Keratinocyte (primary cell): ENCODE results near the gene TRAF3. TPM values are rescaled to one million over a fixed set of nuclear protein-coding genes. Genes with fewer than 3 reads are reported as not detected.

Experiments
- DNase-seq: peaks from one replicate; pipeline ENCODE4 v3.0.0-alpha.2; 2011; ENCODE audit warnings: low read depth, missing footprints, low spot score
- FAIRE-seq: peaks from 2 replicates; lab custom pipeline; 2011; peaks lifted over from hg19 to GRCh38; lab: Jason Lieb, UNC
- H2AFZ ChIP-seq: 2 replicates; pipeline ENCODE4 v1.6.0; 2012; ENCODE audit warnings: low read length, control low read depth, inconsistent platforms; ENCODE audit not compliant: control insufficient read depth
- H3K27ac ChIP-seq: 2 replicates; pipeline ENCODE4 v1.5.1; 2011; ENCODE audit warnings: low read length; ENCODE audit not compliant: control insufficient read depth, insufficient read depth
- H3K27me3 ChIP-seq: 3 replicates; pipeline ENCODE4 v1.6.0; 2011; ENCODE audit warnings: low read length; ENCODE audit not compliant: control insufficient read depth, insufficient read depth; ENCODE audit errors: extremely low read depth
- H3K36me3 ChIP-seq, 2 experiments: 2 replicates in 1 of 2; 3 replicates in 1 of 2; pipeline ENCODE4 v1.5.1; 2011; ENCODE audit warnings: low read length in 2 of 2, mild to moderate bottlenecking in 1 of 2; ENCODE audit not compliant: control insufficient read depth in 2 of 2, insufficient read depth in 2 of 2; ENCODE audit errors: extremely low read depth in 1 of 2
- H3K4me1 ChIP-seq: 3 replicates; pipeline ENCODE4 v1.5.1; 2011; ENCODE audit warnings: low read length; ENCODE audit not compliant: control insufficient read depth, insufficient read depth; ENCODE audit errors: extremely low read depth
- H3K4me2 ChIP-seq: 3 replicates; pipeline ENCODE4 v1.6.0; 2011; ENCODE audit warnings: low read depth, low read length; ENCODE audit not compliant: control insufficient read depth, insufficient read depth; ENCODE audit errors: extremely low read depth
- H3K4me3 ChIP-seq, 3 experiments: fragments of 200-600 bp in 1 of 3; sonication (generic) in 1 of 3; 2 replicates in 2 of 3; 3 replicates in 1 of 3; pipeline ENCODE4 v1.5.1; 2011 to 2016; ENCODE audit warnings: low read length in 3 of 3, mild to moderate bottlenecking in 3 of 3, control low read depth in 2 of 3, inconsistent platforms in 1 of 3, low read depth in 1 of 3, mixed read lengths in 1 of 3, mixed run types in 1 of 3, moderate library complexity in 1 of 3; ENCODE audit not compliant: control insufficient read depth in 2 of 3, insufficient read depth in 2 of 3; ENCODE audit errors: extremely low read depth in 1 of 3
- H3K79me2 ChIP-seq: 2 replicates; pipeline ENCODE4 v1.6.0; 2012; ENCODE audit warnings: low read length; ENCODE audit not compliant: control insufficient read depth, insufficient read depth
- H3K9ac ChIP-seq: 3 replicates; pipeline ENCODE4 v1.6.0; 2011; ENCODE audit warnings: low read length; ENCODE audit not compliant: control insufficient read depth, insufficient read depth; ENCODE audit errors: extremely low read depth
- H3K9me1 ChIP-seq: 3 replicates; pipeline ENCODE4 v1.6.0; 2011; ENCODE audit warnings: low read length; ENCODE audit not compliant: control insufficient read depth, insufficient read depth; ENCODE audit errors: extremely low read depth
- H3K9me3 ChIP-seq: 2 replicates; pipeline ENCODE4 v1.5.1; 2012; ENCODE audit warnings: low read depth, low read length; ENCODE audit not compliant: control insufficient read depth
- H4K20me1 ChIP-seq: 3 replicates; pipeline ENCODE4 v1.6.0; 2011; ENCODE audit warnings: low read length; ENCODE audit not compliant: control insufficient read depth, insufficient read depth; ENCODE audit errors: extremely low read depth
- CTCF ChIP-seq, 3 experiments: IDR thresholded peaks in 1 of 3; conservative IDR thresholded peaks in 1 of 3; optimal IDR thresholded peaks in 1 of 3; 2 replicates in 2 of 3; 3 replicates in 1 of 3; pipeline versions ENCODE3 to v1.5.1; 2011; ENCODE audit warnings: low read length in 3 of 3, mild to moderate bottlenecking in 3 of 3, moderate library complexity in 2 of 3, control low read depth in 1 of 3, inconsistent platforms in 1 of 3; ENCODE audit not compliant: insufficient read depth in 2 of 3; ENCODE audit errors: extremely low read depth in 1 of 3
- EZH2 ChIP-seq: IDR thresholded peaks from one replicate; pipeline ENCODE4 v1.6.1; 2012; ENCODE audit warnings: inconsistent platforms, mild to moderate bottlenecking, low read length, moderate library complexity
- dilution Hi-C: fragments of 300-500 bp; cut with MboI; formaldehyde crosslinking; loops from one replicate; pipeline ENCODE4 v1.7.0; 2020; ENCODE audit warnings: low sequenced_read_pairs; ENCODE audit not compliant: extremely low pct_ligation_motif_present
- polyA plus RNA-seq, 5 experiments: library from polyadenylated mRNA; depleted of rRNA in 3 of 5; stranded (reverse) in 3 of 5; stranded (forward) in 1 of 5; unstranded in 1 of 5; fragments of >200 nt; gene quantifications; 1 replicate in 1 of 5; 2 replicates in 3 of 5; 3 replicates in 1 of 5; pipeline versions ENCODE4 v1.2.1 to v1.2.3, GENCODE V29; 2011 to 2012; ENCODE audit warnings: missing spikeins in 2 of 5, low read depth in 1 of 5, low replicate concordance in 1 of 5

The TRAF3 gene
- polyA plus RNA-seq, 1 donor (not counting 4 experiments of a cell fraction or from before 2014, with no cell fraction given), result 12.5 TPM

GRCh38 chr14:102782974-102783373, 5.7 kb downstream of the TRAF3 start:
- peaks cover 87% of the 10 kb centered on the region for H3K79me2 ChIP-seq
- TF ChIP-seq CTCF (optimal IDR thresholded peaks at IDR 0.05 in 1 of 3, IDR thresholded peaks at IDR 0.05 in 1 of 3, conservative IDR thresholded peaks at IDR 0.05 in 1 of 3; ENCODE audit: extremely low read depth in 1 of 3, insufficient read depth in 2 of 3, low read length in 3 of 3), result no peak
- TF ChIP-seq EZH2, result no peak
- dilution Hi-C loops, result no loop called here
- no peak for FAIRE-seq
- no peak overlapping the region for H3K4me2 ChIP-seq
- H2AFZ ChIP-seq, result no peak overlapping the region
- H3K36me3 ChIP-seq, result no peaks in the 10 kb centered on the region
- no peak overlapping the region for H3K4me3 ChIP-seq
- H4K20me1 ChIP-seq, result no peaks in the 10 kb centered on the region
- peaks cover 18% of the 10 kb centered on the region for H3K4me1 ChIP-seq
- no peaks in the 10 kb centered on the region for H3K27me3 ChIP-seq
- H3K9me3 ChIP-seq, result no peaks in the 10 kb centered on the region
- no peak for DNase-seq
- no peak overlapping the region for H3K27ac ChIP-seq
- H3K9me1 ChIP-seq, result peaks cover 2% of the 10 kb centered on the region
- H3K9ac ChIP-seq, result no peak overlapping the region

- Histone ChIP-seq H3K27me3 (no peaks in the 10 kb centered on the region), H3K4me3 (no peak overlapping the region), H2AFZ (no peak overlapping the region), H4K20me1 (no peaks in the 10 kb centered on the region), H3K36me3 (no peaks in the 10 kb centered on the region), H3K27ac (no peak overlapping the region), H3K9me3 (no peaks in the 10 kb centered on the region), H3K79me2 (peaks cover 86% of the 10 kb centered on the region), H3K9me1 (peaks cover 2% of the 10 kb centered on the region), H3K9ac (no peak overlapping the region), H3K4me2 (no peak overlapping the region), H3K4me1 (peaks cover 6% of the 10 kb centered on the region)
- dilution Hi-C loops, result no loop called here
- TF ChIP-seq EZH2, result no peak
- TF ChIP-seq CTCF (optimal IDR thresholded peaks at IDR 0.05 in 1 of 3, IDR thresholded peaks at IDR 0.05 in 1 of 3, conservative IDR thresholded peaks at IDR 0.05 in 1 of 3; ENCODE audit: extremely low read depth in 1 of 3, insufficient read depth in 2 of 3, low read length in 3 of 3), result no peak
- FAIRE-seq, result no peak
- DNase-seq, result no peak
Observed at GRCh38 chr14:102784892-102785594, 7.8 kb downstream of the TRAF3 start.
